Embryonic facial prominence (tissue), 1 donor: ENCODE data around the gene TCEAL9.
"Not testable (repeated sequence)": the region's sequence is repeated elsewhere in the genome, so short reads cannot be mapped to it uniquely, and the experiment has no call there.

Source experiments
- DNase-seq: peaks from one replicate; pipeline ENCODE4 v3.0.0-alpha.2; 2016; ENCODE audit errors: extremely low spot score

The TCEAL9 gene, protein sequence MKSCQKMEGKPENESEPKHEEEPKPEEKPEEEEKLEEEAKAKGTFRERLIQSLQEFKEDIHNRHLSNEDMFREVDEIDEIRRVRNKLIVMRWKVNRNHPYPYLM

DNA sequence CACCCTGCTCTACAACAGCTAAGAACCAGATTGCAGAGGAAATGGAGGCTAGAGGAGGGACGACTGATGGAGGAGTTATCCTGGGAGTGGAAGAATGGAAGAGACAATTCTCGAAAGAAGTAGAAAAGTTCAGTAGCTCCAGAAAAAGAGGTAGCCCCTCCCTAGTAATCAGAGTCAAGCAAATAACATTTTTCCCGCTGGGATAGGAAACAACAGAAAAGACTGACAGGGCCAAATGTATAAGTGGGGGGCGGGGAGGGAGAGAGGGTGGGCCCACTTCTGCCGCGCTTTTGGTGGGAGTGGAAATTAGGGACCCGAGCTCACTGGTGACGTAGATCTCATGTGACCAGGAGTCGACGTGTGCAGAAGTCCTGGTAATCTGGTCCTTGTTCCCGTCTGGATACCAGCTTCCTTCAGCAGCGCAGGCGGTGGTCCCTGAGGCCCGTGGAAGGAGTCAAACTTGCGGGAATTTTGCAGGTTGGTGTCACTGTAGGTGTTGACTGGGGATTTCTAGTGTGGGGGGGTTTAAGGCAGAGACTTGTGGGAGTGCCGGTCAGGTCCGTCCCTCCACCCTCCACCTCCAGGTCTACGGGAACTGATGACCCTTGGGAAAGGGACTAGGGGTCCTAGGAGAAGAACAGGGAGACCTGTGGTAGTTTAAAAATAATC, at the start of gene TCEAL9:
Gene TCEAL9 (plus strand): TSS at position 377 of the 669 bp plus-strand sequence. CDS start 1,179 bp downstream, outside the sequence.
- DNase-seq = peak; percentile 88

DNA sequence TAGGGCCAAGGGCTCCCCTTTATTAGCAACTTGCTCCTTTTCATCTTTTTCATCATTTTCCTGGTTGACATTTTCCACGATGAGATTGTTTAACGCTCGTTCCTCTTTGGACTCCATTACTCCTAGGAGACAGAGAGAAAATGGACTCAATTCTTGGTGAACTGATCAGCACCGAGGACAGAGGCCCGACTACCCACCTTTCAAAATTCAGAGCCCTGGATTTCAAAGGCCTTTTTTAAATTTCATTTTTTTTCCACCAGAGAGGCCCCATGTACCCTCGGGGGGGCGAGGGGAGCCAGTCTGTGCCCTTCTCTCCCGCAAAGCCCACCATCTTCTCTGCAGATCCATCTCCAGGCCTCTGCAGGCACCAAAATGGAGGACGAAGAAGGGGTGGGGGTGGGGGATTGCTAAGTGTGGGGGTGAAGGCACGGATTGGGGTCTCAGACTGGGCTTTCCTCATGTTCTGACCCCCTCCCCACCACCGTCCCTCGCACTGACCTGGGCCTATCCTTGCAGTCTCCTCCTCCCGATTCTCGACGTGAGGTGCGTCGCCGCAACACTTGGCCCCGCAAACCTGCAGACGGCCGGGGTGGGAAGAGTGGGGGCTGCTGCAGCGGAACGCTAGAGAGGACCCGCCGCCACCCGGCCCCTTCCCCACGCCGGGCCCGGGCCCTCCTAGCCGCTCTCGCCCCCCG, 46.3 kb upstream of the TCEAL9 start:
- DNase-seq = no peak

DNA sequence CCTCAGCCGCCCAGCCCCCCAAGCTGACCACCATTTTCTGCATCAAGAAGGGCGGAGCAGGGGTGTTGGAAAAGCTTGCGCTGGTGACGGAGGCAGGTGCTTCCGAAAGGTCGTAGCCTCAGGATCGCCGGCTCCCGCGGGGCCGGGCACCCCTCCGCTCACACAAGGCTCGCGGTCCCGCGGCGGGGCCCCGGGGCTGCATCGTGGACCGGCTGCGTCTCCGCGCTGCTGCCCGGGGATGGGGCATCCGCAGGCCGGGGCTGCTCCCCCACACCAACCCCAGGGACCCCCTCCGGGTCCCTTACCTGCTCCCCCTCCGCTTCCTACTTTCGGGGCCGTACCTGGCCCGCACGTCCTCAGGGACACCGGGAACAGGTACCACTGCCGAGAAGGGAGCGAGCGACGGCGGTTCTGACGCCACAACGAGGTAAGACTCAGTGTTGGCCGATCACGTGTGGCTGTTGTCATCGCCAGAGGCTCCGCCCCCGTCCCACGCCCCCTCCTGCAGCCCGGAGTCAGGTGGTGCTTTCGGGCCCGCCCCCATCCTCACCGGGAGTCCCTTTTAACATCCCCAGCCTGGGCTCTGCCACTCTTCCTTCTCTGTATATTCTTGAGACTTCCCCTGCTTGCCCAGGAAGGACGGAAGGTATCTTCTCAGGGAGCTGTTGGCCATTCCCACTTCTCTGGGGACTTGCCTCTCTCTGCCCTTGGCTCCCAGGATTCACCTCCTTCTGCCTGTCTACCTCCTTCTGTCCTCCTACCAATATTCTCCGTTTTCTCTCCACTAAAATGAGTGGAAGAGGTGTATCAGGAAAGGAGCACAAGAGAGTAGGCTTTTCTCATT, 45.5 kb upstream of the TCEAL9 start, which contains the start of gene BEX2:
Gene BEX2 (minus strand): TSS at position 436 of the 844 bp plus-strand sequence. CDS start 1,014 bp downstream, outside the sequence.
- DNase-seq = peak; percentile 38

DNA sequence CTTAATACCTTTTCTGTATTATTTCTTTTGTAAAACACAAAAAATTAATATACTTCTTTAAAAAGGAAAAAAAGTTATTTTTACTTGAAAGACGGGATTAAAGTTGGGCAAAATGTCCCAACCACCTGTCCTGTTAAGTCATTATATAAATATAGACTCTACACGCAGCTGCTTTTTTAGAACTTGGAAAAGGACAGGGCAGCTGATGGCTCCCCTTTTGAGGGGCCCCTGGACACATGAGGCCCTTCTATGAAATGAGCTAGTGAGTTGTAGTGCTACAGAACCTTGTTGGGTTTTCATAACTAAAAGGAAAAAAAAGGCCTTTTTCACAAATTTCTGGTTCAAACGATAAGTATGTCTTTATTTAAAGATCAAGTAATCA, 44.9 kb upstream of the TCEAL9 start:
- no peak for DNase-seq

DNA sequence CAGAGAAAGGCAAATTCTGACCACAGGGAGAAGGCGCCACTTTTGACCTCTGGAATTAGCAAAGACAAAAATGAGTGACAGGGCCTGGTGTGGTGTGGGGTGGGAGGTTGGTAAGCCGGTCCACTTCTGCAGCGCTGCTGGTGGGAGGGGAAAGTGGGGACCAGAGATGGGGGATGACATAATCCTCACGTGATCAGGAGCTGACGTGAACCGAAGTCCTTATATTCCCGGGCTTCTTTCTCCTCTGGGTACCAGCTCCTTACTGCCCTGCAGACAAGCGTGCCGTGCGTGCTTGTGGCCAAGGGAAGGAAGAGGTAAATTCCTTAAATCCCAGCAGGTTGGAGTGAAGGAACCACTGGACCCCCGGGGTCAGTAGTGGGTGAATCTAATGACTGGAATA, 26.3 kb upstream of the TCEAL9 start, which contains the start of gene TCEAL7:
Gene TCEAL7 (plus strand): TSS at position 249 of the 400 bp plus-strand sequence. CDS start 1,165 bp downstream, outside the sequence.
- DNase-seq = peak; percentile 76

DNA sequence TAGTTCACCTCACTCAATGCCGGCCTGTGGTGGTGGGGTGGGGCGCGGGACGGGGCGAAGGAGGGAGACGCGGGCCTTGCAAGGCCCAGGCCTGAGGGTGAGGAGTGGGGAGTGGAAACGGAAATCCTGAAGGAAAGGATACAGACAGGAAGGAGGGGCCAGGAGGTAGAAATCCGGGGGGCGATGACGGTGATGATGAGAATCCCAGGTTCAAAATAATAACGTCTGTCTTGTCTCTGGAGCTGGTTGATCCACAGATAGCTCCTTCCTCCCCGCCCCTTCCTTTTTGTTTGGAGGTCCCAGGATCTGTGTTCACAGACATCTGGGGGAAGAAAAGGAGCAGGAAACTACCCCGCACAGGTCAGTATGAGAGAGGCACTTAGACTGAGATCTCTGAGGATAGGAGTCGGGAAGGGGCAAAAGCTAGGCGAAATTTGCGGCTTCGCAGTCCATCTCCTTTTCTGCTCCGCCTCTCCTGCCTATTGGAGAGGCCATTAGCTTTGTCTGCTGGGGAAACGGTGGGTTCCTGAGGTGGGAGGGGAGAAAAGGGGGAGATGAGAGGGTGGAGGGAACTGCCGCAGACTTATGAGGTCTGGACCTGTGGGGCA, 25.5 kb upstream of the TCEAL9 start:
- DNase-seq = peak; percentile 7

DNA sequence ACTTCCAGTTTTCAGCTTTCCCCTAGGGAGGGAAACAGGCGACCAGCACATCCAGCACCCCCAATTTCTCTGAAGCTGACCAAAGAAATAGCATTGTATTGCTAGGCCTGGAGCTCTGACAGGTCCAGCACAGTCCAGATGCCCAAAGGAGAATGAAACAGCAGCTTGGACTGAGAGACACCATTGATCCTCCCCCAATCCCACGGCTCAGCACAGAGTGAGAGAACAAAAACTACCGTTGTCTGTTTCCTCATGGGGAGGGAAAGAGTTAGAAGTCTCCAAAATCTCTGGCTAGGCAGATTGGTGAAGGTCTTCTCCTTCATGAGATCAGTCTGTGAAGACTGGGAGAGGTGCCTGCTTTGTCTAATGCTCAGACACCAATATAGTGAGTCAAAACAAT, 17.6 kb upstream of the TCEAL9 start:
- no peak for DNase-seq

DNA sequence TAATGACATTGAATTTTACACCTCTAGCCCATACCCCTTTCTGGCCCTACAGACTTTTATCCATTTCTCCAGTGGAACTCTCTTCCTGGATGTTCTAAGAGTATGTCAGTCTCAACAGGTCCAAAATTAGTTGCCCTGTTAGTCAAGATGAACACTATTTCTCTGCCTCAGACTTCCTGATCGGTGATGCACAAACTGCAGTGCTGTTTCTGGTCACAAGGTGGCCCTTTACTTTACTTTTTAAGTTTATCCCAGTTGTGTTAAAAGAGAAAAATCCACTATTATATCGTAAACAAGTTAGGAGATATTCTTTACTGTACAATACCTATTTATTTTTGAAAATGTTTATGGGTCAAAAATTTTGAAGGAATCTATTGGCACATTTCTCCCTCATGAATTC, 13.2 kb upstream of the TCEAL9 start:
- no peak for DNase-seq

DNA sequence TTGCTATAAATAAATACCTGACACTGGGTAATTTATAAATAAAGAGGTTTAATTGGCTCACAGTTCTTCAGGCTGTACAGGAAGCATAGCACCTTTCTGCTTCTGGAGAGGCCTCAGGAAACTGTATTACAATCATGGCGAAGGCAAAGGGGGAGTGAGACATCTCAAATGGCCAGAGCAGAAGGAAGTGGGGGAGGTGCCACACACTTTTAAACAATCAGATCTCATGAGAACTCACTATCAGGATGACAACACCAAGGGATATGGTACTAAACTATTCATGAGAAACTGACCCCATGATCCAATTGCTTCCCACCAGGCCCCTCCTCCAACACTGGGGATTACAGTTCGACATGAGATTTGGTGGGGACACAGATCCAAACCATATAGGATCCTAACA, 11.7 kb upstream of the TCEAL9 start:
- no peak for DNase-seq

DNA sequence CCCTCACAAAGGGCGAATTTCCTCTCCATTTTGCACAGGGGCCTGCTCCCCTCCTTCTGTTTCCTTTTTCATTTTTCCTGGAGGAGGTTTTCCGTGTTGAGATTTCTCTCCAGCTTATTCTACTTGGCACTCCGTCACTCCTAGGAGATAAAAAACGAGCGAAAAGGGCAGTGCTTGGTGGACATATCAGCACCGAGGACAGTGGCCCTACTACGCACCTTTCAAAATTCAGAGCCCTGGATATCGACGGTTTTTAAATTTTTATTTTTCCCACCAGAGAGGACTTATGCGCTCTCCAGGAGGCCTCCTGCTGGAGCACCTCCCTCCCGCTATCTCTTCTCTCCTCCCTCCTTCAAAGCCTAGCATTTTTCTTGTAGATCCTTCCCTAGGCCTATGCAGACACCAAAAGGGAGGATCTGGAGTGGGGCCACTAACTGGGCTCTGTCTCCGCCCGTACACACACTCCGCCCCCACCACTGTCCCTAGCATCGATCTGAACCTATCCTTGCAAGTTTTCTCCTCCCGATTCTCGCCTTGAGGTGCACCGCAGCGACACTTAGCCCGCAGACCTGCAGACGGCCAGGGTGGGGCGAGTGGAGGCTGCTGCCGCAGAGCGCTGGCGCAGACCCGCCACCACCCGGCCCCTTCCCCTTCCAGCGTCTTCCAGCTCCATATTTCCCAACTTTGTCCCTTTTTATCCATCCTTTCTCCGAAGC, 8.5 kb upstream of the TCEAL9 start:
- DNase-seq = no peak

DNA sequence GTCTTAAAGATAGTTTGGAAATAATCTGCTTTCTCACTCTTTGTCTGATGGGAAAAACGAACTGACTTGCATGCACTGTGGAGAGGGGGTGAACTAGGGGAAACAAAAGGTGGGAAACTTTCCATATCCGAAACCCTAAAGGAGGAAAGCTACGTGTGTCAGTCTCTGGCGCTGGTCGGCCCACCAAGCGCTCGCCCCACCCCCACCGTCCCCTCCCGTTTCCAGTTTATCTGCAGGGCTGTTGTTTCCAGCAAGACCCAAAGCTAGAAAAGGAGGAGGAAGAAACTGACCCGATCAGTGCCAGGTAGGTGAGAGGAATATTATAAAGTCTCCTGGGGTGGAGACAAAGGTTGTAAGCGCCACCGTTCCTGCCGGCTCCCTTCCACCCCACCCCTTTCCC, 552 bp downstream of the TCEAL9 start:
- DNase-seq = no peak

DNA sequence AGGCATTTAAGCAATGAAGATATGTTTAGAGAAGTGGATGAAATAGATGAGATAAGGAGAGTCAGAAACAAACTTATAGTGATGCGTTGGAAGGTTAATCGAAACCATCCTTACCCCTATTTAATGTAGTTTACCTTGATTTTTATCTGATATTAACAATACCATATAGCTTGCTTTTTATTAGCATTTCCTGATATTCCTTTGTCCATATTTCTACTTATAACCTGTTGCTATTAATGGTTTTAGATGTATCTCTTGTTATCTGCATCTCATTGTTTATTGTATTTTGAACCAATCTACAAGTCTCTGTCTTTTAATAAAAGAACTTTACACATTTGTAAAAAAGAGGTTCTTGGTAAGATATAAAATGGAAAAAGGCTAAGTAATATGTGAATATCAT, 1.6 kb downstream of the TCEAL9 start:
- DNase-seq = no peak

DNA sequence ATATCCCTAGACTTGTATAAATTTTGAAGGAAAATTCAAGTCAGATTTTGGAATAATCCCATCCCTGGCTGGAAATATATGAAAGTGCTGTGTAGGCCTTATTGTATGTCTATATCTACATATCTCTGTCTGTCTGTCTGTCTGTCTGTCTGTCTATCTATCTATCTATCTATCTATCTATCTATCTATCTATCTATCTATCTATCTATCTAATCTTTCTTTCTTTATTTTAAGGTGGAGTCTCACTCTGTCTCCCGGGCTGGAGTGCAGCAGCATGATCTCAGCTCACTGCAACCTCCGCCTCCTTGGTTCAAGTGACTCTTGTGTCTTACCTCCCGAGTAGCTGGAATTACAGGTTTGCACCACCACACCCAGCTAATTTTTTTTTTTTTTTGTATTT, 3.3 kb downstream of the TCEAL9 start:
- DNase-seq = not testable (repeated sequence)

DNA sequence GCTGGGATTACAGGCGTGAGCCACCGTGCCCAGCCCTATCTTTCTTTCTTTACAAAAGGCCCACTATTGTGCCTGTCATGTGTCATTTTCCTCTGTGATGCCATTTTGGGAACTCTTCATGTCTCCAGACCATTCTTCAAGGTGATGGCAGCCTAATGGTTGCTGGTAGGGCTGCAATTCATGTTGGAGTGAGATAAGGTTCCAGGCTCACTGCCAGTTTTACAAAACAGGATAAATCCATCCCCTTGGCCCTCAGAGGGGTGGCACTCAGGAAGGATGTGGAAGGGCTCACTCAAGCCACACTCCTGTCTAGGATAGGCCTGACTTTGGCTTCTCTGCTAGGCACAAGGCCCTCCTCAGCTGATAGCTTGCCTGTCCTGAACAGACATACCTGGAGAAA, 3.8 kb downstream of the TCEAL9 start:
- DNase-seq = no peak

DNA sequence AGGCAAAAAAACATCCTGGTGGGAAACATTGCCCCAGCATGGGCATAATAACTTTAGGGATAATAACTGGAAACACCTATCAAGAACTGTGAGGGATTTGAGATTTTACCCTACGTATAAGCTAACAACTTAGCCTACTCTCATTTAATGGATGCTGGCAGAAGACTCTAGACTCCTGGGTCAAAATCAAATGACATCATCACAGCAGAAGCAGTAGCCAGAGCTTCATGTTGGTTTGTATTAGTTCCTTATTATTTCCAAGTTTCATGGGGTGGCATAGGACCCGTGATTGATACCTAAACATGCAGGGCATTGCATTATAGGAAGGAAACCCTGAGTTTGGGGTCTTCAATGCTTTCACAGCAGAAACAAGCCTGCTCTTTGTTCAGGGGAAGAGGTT, 4.6 kb downstream of the TCEAL9 start:
- no peak for DNase-seq

DNA sequence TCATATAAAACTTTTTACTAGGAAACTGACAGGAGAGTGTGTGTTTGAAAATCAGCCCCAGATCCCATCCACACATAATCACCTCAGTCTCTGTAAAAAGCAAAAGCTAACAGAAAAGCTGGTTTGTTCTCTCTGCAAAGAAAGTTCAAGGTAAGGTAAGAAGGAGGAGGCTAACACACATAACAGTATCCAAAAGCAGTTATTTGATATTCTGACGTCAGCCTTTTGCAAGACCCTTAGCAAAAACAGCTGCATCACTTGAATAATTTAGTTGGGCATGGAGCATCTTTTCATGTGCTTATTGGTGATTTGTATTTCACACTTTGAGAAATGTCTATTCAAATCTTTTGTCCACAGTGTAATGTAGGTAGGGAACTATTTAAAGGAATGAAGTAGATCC, 5.5 kb downstream of the TCEAL9 start:
- no peak for DNase-seq

DNA sequence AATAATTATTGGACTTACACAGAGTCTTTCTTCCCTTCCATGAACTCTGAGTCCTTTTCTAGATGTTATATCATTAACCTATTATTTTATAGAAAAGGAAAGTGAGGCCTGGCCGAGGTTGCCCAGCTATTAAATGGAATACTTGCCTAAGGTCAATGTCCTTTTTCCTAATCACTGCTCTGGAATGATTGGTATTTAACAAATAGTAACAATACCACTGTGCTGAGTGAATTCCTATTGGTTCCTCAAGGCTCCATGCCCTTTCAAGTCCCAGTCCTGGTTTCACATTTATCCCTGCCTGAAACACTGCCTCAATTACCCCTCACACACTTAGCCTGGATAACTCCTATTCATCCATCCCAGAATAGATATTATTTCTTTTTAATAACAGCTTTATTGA, 6.2 kb downstream of the TCEAL9 start:
- DNase-seq = no peak

DNA sequence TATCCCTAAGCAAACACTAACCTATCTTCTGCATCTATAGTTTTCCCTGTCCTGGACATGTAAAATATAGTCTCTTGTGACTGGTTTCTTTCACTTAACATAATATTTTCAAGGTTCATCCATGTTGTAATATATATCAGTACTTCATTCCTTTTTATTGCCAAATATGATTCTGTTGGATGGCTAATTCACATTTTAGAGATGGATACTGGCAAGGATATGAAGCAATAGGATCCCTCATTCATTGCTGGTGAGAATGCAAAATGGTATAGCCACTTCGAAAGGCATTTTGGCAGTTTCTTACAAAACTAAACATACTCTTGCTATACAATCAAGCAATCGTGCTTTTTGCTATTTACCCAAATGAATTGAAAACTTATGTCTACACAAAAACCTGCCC, 6.7 kb downstream of the TCEAL9 start:
- no peak for DNase-seq

DNA sequence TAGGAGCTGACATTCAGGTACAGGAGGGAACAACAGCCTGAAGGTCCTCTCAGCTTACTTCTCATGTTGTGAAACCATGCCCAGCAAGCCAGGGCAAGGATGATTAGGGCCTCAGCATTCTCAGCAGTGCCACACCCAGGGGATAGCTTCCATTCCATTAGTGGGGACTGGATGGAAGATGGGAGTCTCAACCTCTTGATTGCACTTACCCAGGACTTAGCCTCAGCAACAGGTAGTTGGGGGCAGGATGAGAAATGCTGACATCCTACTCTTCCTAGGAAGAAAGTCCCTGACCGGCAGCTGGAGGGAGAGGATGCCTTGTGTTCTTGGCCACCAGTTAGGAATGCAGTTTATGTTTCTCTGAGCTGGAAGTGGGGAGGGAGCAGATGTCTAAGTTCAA, 11.2 kb downstream of the TCEAL9 start:
- DNase-seq = no peak

DNA sequence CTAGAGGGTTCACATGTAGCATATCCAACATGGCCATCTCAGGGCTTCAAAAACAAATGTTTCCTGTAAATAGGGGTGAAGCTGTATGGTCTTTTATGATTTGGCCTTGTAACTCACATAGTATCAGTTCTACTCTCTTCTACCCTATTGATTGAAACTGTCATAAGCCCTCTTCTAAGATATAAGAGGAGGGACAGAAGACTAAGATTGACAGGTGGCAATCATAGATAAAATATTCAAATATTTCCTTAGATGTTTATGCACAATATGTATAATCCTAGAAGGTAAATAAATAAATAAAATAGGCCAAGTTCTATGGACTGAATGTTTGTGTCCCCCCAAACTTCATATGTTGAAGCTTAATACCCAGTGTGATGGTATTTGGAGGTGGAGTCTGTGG, 13.2 kb downstream of the TCEAL9 start:
- DNase-seq = no peak

DNA sequence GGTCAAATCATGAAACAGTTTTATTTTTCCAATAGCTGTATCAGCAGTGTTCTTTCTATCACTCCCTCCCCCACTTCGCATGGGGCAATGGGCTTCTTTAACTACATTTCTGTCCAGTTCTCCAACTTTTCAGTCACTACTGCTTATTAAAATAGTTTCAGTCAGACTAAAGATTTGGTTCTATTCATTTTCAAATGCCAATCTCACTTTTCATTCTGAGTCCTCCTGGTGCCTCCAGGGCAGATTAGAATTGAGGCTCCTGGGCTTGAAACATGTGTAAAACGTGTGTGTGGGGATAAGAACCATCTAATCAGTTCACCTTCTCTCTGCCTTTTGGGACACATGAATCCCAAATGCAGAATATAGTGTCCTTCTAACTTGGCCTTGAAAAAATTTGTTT, 16.6 kb downstream of the TCEAL9 start:
- DNase-seq = no peak
